Hepatocyte (in vitro differentiated cells): ENCODE data around the gene ERAP2. TPM values are rescaled to one million over a fixed set of nuclear protein-coding genes. Genes with fewer than 3 reads are reported as not detected.
"Not testable (repeated sequence)": the region's sequence is repeated elsewhere in the genome, so short reads cannot be mapped to it uniquely, and the experiment has no call there.

ENCODE experiments used
- DNase-seq: peaks from one replicate; pipeline ENCODE4 v3.0.0-alpha.2; 2016; ENCODE audit warnings: low spot score
- H2AFZ ChIP-seq: fragments of 200-600 bp; sonication (generic); 2 replicates; pipeline ENCODE4 v1.6.0; 2016; ENCODE audit warnings: antibody characterized with exemption, mild to moderate bottlenecking
- H3K27ac ChIP-seq: fragments of 200-600 bp; sonication (generic); 2 replicates; pipeline ENCODE4 v1.5.1; 2016; ENCODE audit warnings: mild to moderate bottlenecking
- H3K27me3 ChIP-seq: fragments of 200-600 bp; sonication (generic); 2 replicates; pipeline ENCODE4 v1.6.1; 2016
- H3K36me3 ChIP-seq: fragments of 200-600 bp; sonication (generic); replicated peaks from 2 replicates; pipeline ENCODE4 v1.5.1; 2016; ENCODE audit warnings: low read depth; ENCODE audit not compliant: insufficient read depth
- H3K4me1 ChIP-seq: fragments of 200-600 bp; sonication (generic); 2 replicates; pipeline ENCODE4 v1.5.1; 2016; ENCODE audit warnings: mild to moderate bottlenecking, moderate library complexity; ENCODE audit not compliant: insufficient read depth
- H3K4me2 ChIP-seq: fragments of 200-600 bp; sonication (generic); 2 replicates; pipeline ENCODE4 v1.6.0; 2016
- H3K4me3 ChIP-seq: fragments of 200-600 bp; sonication (generic); 2 replicates; pipeline ENCODE4 v1.5.1; 2016; ENCODE audit warnings: mild to moderate bottlenecking
- H3K79me2 ChIP-seq: fragments of 200-600 bp; sonication (generic); 2 replicates; pipeline ENCODE4 v1.6.0; 2017; ENCODE audit warnings: mild to moderate bottlenecking
- H3K9me2 ChIP-seq: fragments of 200-600 bp; sonication (generic); replicated peaks from 2 replicates; pipeline ENCODE4 v1.6.0; 2017; ENCODE audit warnings: mild to moderate bottlenecking; ENCODE audit not compliant: insufficient read depth
- H3K9me3 ChIP-seq: fragments of 200-600 bp; sonication (generic); 2 replicates; pipeline ENCODE4 v1.5.1; 2016; ENCODE audit warnings: low read depth, mild to moderate bottlenecking
- H4K20me1 ChIP-seq: fragments of 200-600 bp; sonication (generic); 2 replicates; pipeline ENCODE4 v1.6.0; 2016; ENCODE audit warnings: mild to moderate bottlenecking; ENCODE audit not compliant: insufficient read depth, poor library complexity, severe bottlenecking
- EZH2 ChIP-seq: fragments of 200-600 bp; sonication (generic); IDR thresholded peaks from 2 replicates; pipeline ENCODE4 v1.6.1; 2016; ENCODE audit warnings: antibody characterized with exemption, mild to moderate bottlenecking, borderline replicate concordance
- EZH2phosphoT487 ChIP-seq: fragments of 200-600 bp; sonication (generic); IDR thresholded peaks from one replicate; pipeline ENCODE4 v1.6.1; 2018; ENCODE audit warnings: antibody characterized with exemption, mild to moderate bottlenecking, low read depth, moderate library complexity; ENCODE audit not compliant: unreplicated experiment, severe bottlenecking
- WGBS: methylation state at CpG from one replicate; pipeline ENCODE4 v1.1.6; 2016; ENCODE audit warnings: low lambda C conversion rate; ENCODE audit errors: missing lambda C conversion rate; 5-methylcytosine and 5-hydroxymethylcytosine counted together
- polyA plus RNA-seq: library from polyadenylated mRNA; unstranded; fragments of >200 nt; fragmentation: Nextera tagmentation; extraction: Ambion mirVana; gene quantifications from 2 replicates; pipeline ENCODE4 v1.2.1, GENCODE V29; 2016
- total RNA-seq: library from RNA; depleted of rRNA; stranded (reverse); fragments of >200 nt; gene quantifications from 2 replicates; pipeline ENCODE4 v1.2.3, GENCODE V29; 2014
- TF ChIP-seq, protein P1 (sequence below): fragments of 200-600 bp; sonication (generic); IDR thresholded peaks from 2 replicates; pipeline ENCODE4 v1.5.1; 2016; ENCODE audit warnings: antibody characterized with exemption, mild to moderate bottlenecking; ENCODE audit not compliant: poor library complexity

Gene ERAP2
- total and polyA plus RNA-seq, 2 experiments from 2014 or later = 0.87 to 1.5 TPM

DNA sequence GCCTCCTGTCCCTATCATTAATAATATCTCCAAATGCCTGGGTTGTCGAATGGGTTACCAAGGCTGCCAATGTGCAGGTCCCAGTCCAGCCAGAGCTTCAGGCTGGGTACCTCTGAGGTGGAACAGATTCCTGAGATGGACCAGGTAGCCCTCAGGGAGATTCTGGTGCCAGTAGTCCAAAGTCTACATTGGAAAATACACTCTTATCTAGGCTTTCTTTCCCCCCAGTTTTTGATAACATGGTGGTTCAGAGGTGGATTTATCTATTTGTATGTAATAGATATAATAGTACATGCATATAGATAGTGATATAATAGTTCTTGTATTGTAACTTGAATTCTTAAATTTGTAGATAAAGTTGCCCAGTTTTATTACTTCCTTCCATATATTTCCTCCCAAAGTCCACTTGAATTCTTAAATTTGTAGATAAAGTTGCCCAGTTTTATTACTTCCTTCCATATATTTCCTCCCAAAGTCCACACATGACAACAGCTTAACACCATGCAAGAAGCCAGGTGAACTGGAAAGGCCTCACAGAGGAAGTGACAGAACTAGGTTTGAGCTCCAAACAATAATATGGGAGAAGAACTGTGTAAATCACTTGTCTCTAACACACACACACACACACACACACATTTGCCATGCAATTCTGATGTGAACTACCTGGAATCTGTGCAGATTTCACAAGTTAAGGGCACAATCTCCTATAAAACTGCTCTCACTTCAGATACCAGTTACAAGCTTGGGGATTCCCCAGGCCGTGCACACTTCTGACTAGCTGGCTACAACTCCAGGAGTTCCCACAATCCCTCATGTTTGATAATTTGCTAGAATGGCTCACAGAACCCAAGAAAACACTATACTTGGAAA, 37.9 kb upstream of the ERAP2 start:
- 79% methylated on average over 2 of the region's 2 CpGs for WGBS
- peak overlapping the region; percentile 50 for H3K27ac ChIP-seq
- H3K9me2 ChIP-seq = no peaks in the 10 kb centered on the region
- no peak overlapping the region for H2AFZ ChIP-seq
- no peaks in the 10 kb centered on the region for H3K36me3 ChIP-seq
- H3K4me1 ChIP-seq = no peaks in the 10 kb centered on the region
- peak; percentile 26 for DNase-seq
- H3K4me3 ChIP-seq = no peak overlapping the region
- no peaks in the 10 kb centered on the region for H3K79me2 ChIP-seq
- TF ChIP-seq EZH2 (no peak), EZH2phosphoT487 (no peak)
- TF ChIP-seq, protein P1, sequence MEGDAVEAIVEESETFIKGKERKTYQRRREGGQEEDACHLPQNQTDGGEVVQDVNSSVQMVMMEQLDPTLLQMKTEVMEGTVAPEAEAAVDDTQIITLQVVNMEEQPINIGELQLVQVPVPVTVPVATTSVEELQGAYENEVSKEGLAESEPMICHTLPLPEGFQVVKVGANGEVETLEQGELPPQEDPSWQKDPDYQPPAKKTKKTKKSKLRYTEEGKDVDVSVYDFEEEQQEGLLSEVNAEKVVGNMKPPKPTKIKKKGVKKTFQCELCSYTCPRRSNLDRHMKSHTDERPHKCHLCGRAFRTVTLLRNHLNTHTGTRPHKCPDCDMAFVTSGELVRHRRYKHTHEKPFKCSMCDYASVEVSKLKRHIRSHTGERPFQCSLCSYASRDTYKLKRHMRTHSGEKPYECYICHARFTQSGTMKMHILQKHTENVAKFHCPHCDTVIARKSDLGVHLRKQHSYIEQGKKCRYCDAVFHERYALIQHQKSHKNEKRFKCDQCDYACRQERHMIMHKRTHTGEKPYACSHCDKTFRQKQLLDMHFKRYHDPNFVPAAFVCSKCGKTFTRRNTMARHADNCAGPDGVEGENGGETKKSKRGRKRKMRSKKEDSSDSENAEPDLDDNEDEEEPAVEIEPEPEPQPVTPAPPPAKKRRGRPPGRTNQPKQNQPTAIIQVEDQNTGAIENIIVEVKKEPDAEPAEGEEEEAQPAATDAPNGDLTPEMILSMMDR = no peak
- no peaks in the 10 kb centered on the region for H3K27me3 ChIP-seq
- no peak overlapping the region for H3K4me2 ChIP-seq
- no peaks in the 10 kb centered on the region for H4K20me1 ChIP-seq
- H3K9me3 ChIP-seq = no peaks in the 10 kb centered on the region

DNA sequence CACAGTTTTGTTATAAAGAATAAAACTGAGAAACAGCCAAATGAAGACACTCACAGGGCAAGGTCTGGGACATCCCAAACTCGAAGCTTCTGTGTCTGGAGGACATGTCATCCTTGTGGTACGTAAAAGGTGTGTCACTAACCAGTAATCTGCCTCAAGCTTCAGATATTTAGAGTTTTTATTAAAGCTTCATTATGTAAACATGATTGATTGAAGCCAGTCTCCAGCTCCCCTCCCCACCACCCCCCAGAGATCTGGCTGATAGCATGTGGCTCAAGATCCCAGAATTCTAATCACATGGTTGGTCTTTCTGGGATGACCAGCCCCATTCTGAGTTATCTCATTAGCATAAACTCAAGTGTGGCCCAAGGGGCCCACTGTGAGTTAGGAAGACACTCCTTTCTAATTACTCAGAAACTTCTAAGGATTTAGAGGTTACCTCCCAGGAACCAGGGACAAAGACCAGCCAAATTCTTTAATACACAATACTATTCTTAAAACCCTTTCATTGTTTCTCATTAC, 37.2 kb upstream of the ERAP2 start:
- WGBS = 76% methylated on average over 2 of the region's 2 CpGs
- Histone ChIP-seq H3K36me3 (no peaks in the 10 kb centered on the region), H3K27ac (peak overlapping the region; percentile 50), H3K79me2 (no peaks in the 10 kb centered on the region), H2AFZ (no peak overlapping the region), H3K4me1 (no peaks in the 10 kb centered on the region), H3K9me3 (no peaks in the 10 kb centered on the region), H3K4me3 (no peak overlapping the region), H3K27me3 (no peaks in the 10 kb centered on the region), H4K20me1 (no peaks in the 10 kb centered on the region), H3K4me2 (no peak overlapping the region), H3K9me2 (no peaks in the 10 kb centered on the region)
- DNase-seq = no peak
- TF ChIP-seq EZH2phosphoT487 (no peak), EZH2 (no peak)
- TF ChIP-seq, protein P1 = no peak

- H3K9me2 ChIP-seq, H3K4me2 ChIP-seq, H3K9me3 ChIP-seq, H3K27ac ChIP-seq, H3K4me3 ChIP-seq, H3K4me1 ChIP-seq, H3K79me2 ChIP-seq, H3K27me3 ChIP-seq, H4K20me1 ChIP-seq, H3K36me3 ChIP-seq, DNase-seq, H2AFZ ChIP-seq: not testable (repeated sequence)
- 77% methylated on average over 6 of the region's 6 CpGs for WGBS
These were observed 34.4 kb upstream of the ERAP2 start for GRCh38 chr5:96841931-96842330.

- Histone ChIP-seq H3K9me2 (no peaks in the 10 kb centered on the region), H3K4me2 (no peak overlapping the region), H3K4me1 (no peaks in the 10 kb centered on the region), H3K4me3 (no peak overlapping the region), H3K9me3 (no peaks in the 10 kb centered on the region), H3K27ac (no peak overlapping the region), H3K27me3 (no peaks in the 10 kb centered on the region), H2AFZ (no peak overlapping the region), H3K36me3 (no peaks in the 10 kb centered on the region), H4K20me1 (no peaks in the 10 kb centered on the region), H3K79me2 (no peaks in the 10 kb centered on the region)
- TF ChIP-seq EZH2phosphoT487 (no peak), EZH2 (no peak)
- TF ChIP-seq, protein P1 = no peak
- no peak for DNase-seq
- WGBS = 94% methylated on average over 3 of the region's 3 CpGs
These were observed 33.2 kb upstream of the ERAP2 start for GRCh38 chr5:96843140-96843539.
